ENCODE data around the gene KRTAP5-7. TPM values are rescaled to one million over a fixed set of nuclear protein-coding genes. Genes with fewer than 3 reads are reported as not detected.
"Not testable (repeated sequence)": the region's sequence is repeated elsewhere in the genome, so short reads cannot be mapped to it uniquely, and the experiment has no call there.

Gene KRTAP5-7
- total RNA-seq, 1 experiment from 2014 or later: not detected

GRCh38 chr11:71538666-71538990 is 11.6 kb downstream of the KRTAP5-7 start:
- POLR2A ChIA-PET (ENCODE audit: unreplicated experiment): no interaction called here
- no peak for TF ChIP-seq EZH2phosphoT487 (IDR thresholded peaks at IDR 0.05; ENCODE audit: borderline replicate concordance, low read length)
- no peak for TF ChIP-seq CTCF (conservative IDR thresholded peaks at IDR 0.05; ENCODE audit: low read depth, low read length)
- TF ChIP-seq EZH2 (IDR thresholded peaks at IDR 0.05; ENCODE audit: low read length, unreplicated experiment): no peak
- ATAC-seq (no peak), DNase-seq (no peak)
- BruUV-seq (replicated peaks): no TSS peak
- H3K4me3 ChIP-seq (ENCODE audit: low read length): no peak overlapping the region
- intact Hi-C loops (cut with micrococcal nuclease): no loop called here
- H3K9me3 ChIP-seq (ENCODE audit: low read length): no peaks in the 10 kb centered on the region
- H3K4me1 ChIP-seq (ENCODE audit: insufficient read depth, low read length): no peaks in the 10 kb centered on the region
- H3K36me3 ChIP-seq (ENCODE audit: low read depth, low read length): no peaks in the 10 kb centered on the region
- no peak overlapping the region for H3K9ac ChIP-seq (ENCODE audit: low read length)
- H3K4me2 ChIP-seq (ENCODE audit: low read length): no peak overlapping the region
- peaks cover 11% of the 10 kb centered on the region for H3K27me3 ChIP-seq (ENCODE audit: low read length)
- no peak overlapping the region for H2AFZ ChIP-seq (ENCODE audit: low read length)
- CTCF ChIA-PET: no interaction called here
- H3K79me2 ChIP-seq (ENCODE audit: low read length): no peaks in the 10 kb centered on the region
- H3K27ac ChIP-seq (ENCODE audit: low read length): no peak overlapping the region
- H3K9me2 ChIP-seq (replicated peaks; ENCODE audit: low read length): no peaks in the 10 kb centered on the region
- H3F3A ChIP-seq (ENCODE audit: low read length, unreplicated experiment): no peaks in the 10 kb centered on the region
- no peaks in the 10 kb centered on the region for H4K20me1 ChIP-seq (ENCODE audit: low read length)

DNA sequence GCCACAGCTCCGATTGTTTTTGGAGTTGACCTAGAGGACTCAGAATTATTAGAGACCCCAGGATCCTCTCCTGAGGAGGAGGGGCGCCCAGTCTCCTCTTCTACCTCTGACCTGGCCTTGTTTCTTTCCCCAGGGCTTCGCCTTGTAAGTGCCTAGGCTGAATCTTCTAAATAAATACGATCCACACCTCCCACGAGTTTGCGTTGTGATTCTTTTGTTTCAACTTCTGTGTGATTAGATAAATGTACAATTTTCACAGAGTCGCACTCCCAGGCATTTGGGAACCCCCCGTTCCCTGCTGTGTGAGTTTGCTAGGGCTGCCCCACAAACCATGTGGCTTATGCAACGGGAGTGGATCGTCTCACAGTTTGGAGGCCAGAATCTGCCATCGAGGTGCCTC is 11.9 kb downstream of the KRTAP5-7 start:
- Histone ChIP-seq H3K9me2 (replicated peaks; ENCODE audit: low read length) (no peaks in the 10 kb centered on the region), H3K4me2 (ENCODE audit: low read length) (no peak overlapping the region), H3K36me3 (ENCODE audit: low read depth, low read length) (no peaks in the 10 kb centered on the region), H3K9me3 (ENCODE audit: low read length) (no peaks in the 10 kb centered on the region), H3K4me3 (ENCODE audit: low read length) (no peak overlapping the region), H3K27ac (ENCODE audit: low read length) (no peak overlapping the region), H3K4me1 (ENCODE audit: insufficient read depth, low read length) (no peaks in the 10 kb centered on the region), H4K20me1 (ENCODE audit: low read length) (no peaks in the 10 kb centered on the region), H2AFZ (ENCODE audit: low read length) (no peak overlapping the region), H3K79me2 (ENCODE audit: low read length) (no peaks in the 10 kb centered on the region), H3K9ac (ENCODE audit: low read length) (no peak overlapping the region), H3K27me3 (ENCODE audit: low read length) (peaks cover 11% of the 10 kb centered on the region), H3F3A (ENCODE audit: low read length, unreplicated experiment) (no peaks in the 10 kb centered on the region)
- no peak for DNase-seq
- no TSS peak for BruUV-seq (replicated peaks)
- intact Hi-C loops (cut with micrococcal nuclease): no loop called here
- ChIA-PET CTCF (no interaction called here), POLR2A (ENCODE audit: unreplicated experiment) (no interaction called here)
- TF ChIP-seq CTCF (conservative IDR thresholded peaks at IDR 0.05; ENCODE audit: low read depth, low read length) (no peak), EZH2 (IDR thresholded peaks at IDR 0.05; ENCODE audit: low read length, unreplicated experiment) (no peak), EZH2phosphoT487 (IDR thresholded peaks at IDR 0.05; ENCODE audit: borderline replicate concordance, low read length) (no peak)
- no peak for ATAC-seq

GRCh38 chr11:71539971-71540370 is 12.9 kb downstream of the KRTAP5-7 start:
- H4K20me1 ChIP-seq (ENCODE audit: low read length); H3F3A ChIP-seq (ENCODE audit: low read length, unreplicated experiment); H3K4me1 ChIP-seq (ENCODE audit: insufficient read depth, low read length); CTCF ChIA-PET; DNase-seq; intact Hi-C loops (cut with micrococcal nuclease); H3K9ac ChIP-seq (ENCODE audit: low read length); H3K4me3 ChIP-seq (ENCODE audit: low read length); H3K36me3 ChIP-seq (ENCODE audit: low read depth, low read length); H3K9me2 ChIP-seq (replicated peaks; ENCODE audit: low read length); POLR2A ChIA-PET (ENCODE audit: unreplicated experiment); H3K27ac ChIP-seq (ENCODE audit: low read length); ATAC-seq; H3K9me3 ChIP-seq (ENCODE audit: low read length); H3K4me2 ChIP-seq (ENCODE audit: low read length); H2AFZ ChIP-seq (ENCODE audit: low read length); BruUV-seq (replicated peaks); H3K79me2 ChIP-seq (ENCODE audit: low read length): not testable (repeated sequence)
- peaks cover 13% of the 10 kb centered on the region for H3K27me3 ChIP-seq (ENCODE audit: low read length)

DNA sequence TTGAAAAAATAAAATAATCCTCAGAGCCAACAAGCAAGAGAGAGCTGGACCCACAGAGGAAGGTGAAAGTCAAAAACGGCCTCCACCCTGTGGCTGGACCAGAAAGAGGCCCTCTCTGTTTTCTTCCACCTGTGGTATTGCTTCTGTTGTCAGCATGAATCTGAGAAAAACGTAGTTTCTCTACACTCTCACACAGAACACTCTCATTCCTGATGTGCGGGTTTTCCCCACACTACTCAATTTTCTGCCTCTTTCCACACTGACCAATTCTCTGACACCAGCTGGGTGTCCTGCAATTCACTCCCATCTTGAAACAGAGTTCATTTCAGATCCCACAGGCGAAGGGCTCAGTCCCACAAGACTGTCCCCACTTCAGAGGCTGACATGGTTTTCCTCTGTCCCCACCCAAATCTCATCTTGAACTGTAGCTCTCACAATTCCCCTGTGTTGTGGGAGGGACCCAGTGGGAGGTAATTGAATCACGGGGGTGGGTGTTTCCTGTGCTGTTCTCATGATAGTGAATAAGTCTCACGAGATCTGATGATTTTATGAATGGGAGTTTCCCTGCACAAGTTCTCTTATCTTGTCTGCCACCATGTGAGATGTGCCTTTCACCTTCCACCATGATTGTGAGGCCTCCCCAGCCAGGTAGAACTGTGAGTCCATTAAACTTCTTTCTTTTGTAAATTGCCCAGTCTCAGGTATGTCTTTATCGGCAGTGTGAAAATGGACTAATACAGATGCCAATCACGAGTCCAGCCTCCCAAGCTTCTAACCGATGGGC is 13.6 kb downstream of the KRTAP5-7 start:
- H3K27me3 ChIP-seq (ENCODE audit: low read length): peaks cover 21% of the 10 kb centered on the region
- H3K9me3 ChIP-seq (ENCODE audit: low read length); intact Hi-C loops (cut with micrococcal nuclease); H3K4me3 ChIP-seq (ENCODE audit: low read length); H3K79me2 ChIP-seq (ENCODE audit: low read length); BruUV-seq (replicated peaks); H3K9ac ChIP-seq (ENCODE audit: low read length); H3K27ac ChIP-seq (ENCODE audit: low read length); H3K4me1 ChIP-seq (ENCODE audit: insufficient read depth, low read length); H4K20me1 ChIP-seq (ENCODE audit: low read length); POLR2A ChIA-PET (ENCODE audit: unreplicated experiment); H3K4me2 ChIP-seq (ENCODE audit: low read length); H2AFZ ChIP-seq (ENCODE audit: low read length); H3K36me3 ChIP-seq (ENCODE audit: low read depth, low read length); ATAC-seq; CTCF ChIA-PET; H3F3A ChIP-seq (ENCODE audit: low read length, unreplicated experiment); DNase-seq; H3K9me2 ChIP-seq (replicated peaks; ENCODE audit: low read length): not testable (repeated sequence)
